Gastrocnemius medialis (tissue), 4 donors: ENCODE measurements around the gene HSD17B12.

ENCODE experiments used
- CTCF ChIP-seq, 5 experiments: fragments of 450-650 bp in 3 of 5; fragments of 200-600 bp in 2 of 5; sonication (generic) in 2 of 5; IDR thresholded peaks in 4 of 5; conservative IDR thresholded peaks in 1 of 5; 1 replicate in 4 of 5; 2 replicates in 1 of 5; pipeline ENCODE4 v1.5.1; 2016 to 2019; ENCODE audit warnings: antibody characterized with exemption in 5 of 5, mild to moderate bottlenecking in 3 of 5, moderate library complexity in 3 of 5
- POLR2A ChIP-seq, 2 donors: fragments of 450-650 bp; IDR thresholded peaks; one replicate each; pipeline ENCODE4 v1.6.1; 2017; ENCODE audit warnings: antibody characterized with exemption in 2 of 2, mild to moderate bottlenecking in 2 of 2, moderate library complexity in 2 of 2

GRCh38 chr11:43738600-43739409 lies 58.3 kb downstream of the HSD17B12 start:
- TF ChIP-seq CTCF (IDR thresholded peaks at IDR 0.05 in 4 of 5, conservative IDR thresholded peaks at IDR 0.05 in 1 of 5) = no peak
- no peak for TF ChIP-seq POLR2A (IDR thresholded peaks at IDR 0.05)
